Measurements from ENCODE around the gene FHIT.

The FHIT gene

GRCh38 chr3:60011218-60011617, 1240.0 kb downstream of the FHIT start:
- H3K36me3 ChIP-seq (ENCODE audit: control insufficient read depth, insufficient read depth, low read length), result no peaks in the 10 kb centered on the region
- no peak overlapping the region for H3K9ac ChIP-seq (ENCODE audit: low read length)
- H3K27ac ChIP-seq (ENCODE audit: low read depth, low read length), result no peak overlapping the region
- no peak overlapping the region for H3K4me3 ChIP-seq (ENCODE audit: low read length)
- no peaks in the 10 kb centered on the region for H3K27me3 ChIP-seq (ENCODE audit: control insufficient read depth, insufficient read depth, low read length)
- no peaks in the 10 kb centered on the region for H3K4me1 ChIP-seq (ENCODE audit: control insufficient read depth, insufficient read depth, low read length)

GRCh38 chr3:60010781-60011180, 1240.5 kb downstream of the FHIT start:
- Histone ChIP-seq H3K4me1 (ENCODE audit: control insufficient read depth, insufficient read depth, low read length) (no peaks in the 10 kb centered on the region), H3K4me3 (ENCODE audit: low read length) (no peak overlapping the region), H3K9ac (ENCODE audit: low read length) (no peak overlapping the region), H3K36me3 (ENCODE audit: control insufficient read depth, insufficient read depth, low read length) (no peaks in the 10 kb centered on the region), H3K27ac (ENCODE audit: low read depth, low read length) (no peak overlapping the region), H3K27me3 (ENCODE audit: control insufficient read depth, insufficient read depth, low read length) (no peaks in the 10 kb centered on the region)

- H3K4me1 ChIP-seq (ENCODE audit: control insufficient read depth, insufficient read depth, low read length), result no peaks in the 10 kb centered on the region
- no peak overlapping the region for H3K9ac ChIP-seq (ENCODE audit: low read length)
- H3K36me3 ChIP-seq (ENCODE audit: control insufficient read depth, insufficient read depth, low read length), result no peaks in the 10 kb centered on the region
- H3K4me3 ChIP-seq (ENCODE audit: low read length), result no peak overlapping the region
- no peak overlapping the region for H3K27ac ChIP-seq (ENCODE audit: low read depth, low read length)
- no peaks in the 10 kb centered on the region for H3K27me3 ChIP-seq (ENCODE audit: control insufficient read depth, insufficient read depth, low read length)
These were observed 1241.2 kb downstream of the FHIT start for GRCh38 chr3:60009931-60010478.

- Histone ChIP-seq H3K27ac (ENCODE audit: low read depth, low read length) (no peak overlapping the region), H3K9ac (ENCODE audit: low read length) (no peak overlapping the region), H3K4me1 (ENCODE audit: control insufficient read depth, insufficient read depth, low read length) (no peaks in the 10 kb centered on the region), H3K36me3 (ENCODE audit: control insufficient read depth, insufficient read depth, low read length) (no peaks in the 10 kb centered on the region), H3K4me3 (ENCODE audit: low read length) (no peak overlapping the region), H3K27me3 (ENCODE audit: control insufficient read depth, insufficient read depth, low read length) (no peaks in the 10 kb centered on the region)
These were observed 1249.9 kb downstream of the FHIT start for GRCh38 chr3:60001369-60001768.

- H3K27me3 ChIP-seq (ENCODE audit: control insufficient read depth, insufficient read depth, low read length), result no peaks in the 10 kb centered on the region
- H3K4me3 ChIP-seq (ENCODE audit: low read length), result no peak overlapping the region
- no peaks in the 10 kb centered on the region for H3K4me1 ChIP-seq (ENCODE audit: control insufficient read depth, insufficient read depth, low read length)
- H3K36me3 ChIP-seq (ENCODE audit: control insufficient read depth, insufficient read depth, low read length), result no peaks in the 10 kb centered on the region
- no peak overlapping the region for H3K9ac ChIP-seq (ENCODE audit: low read length)
- no peak overlapping the region for H3K27ac ChIP-seq (ENCODE audit: low read depth, low read length)
These were observed 1250.7 kb downstream of the FHIT start for GRCh38 chr3:60000311-60001105.

GRCh38 chr3:59998058-59998457, 1253.2 kb downstream of the FHIT start:
- no peak overlapping the region for H3K4me3 ChIP-seq (ENCODE audit: low read length)
- H3K36me3 ChIP-seq (ENCODE audit: control insufficient read depth, insufficient read depth, low read length), result no peaks in the 10 kb centered on the region
- H3K27ac ChIP-seq (ENCODE audit: low read depth, low read length), result no peak overlapping the region
- no peak overlapping the region for H3K9ac ChIP-seq (ENCODE audit: low read length)
- no peaks in the 10 kb centered on the region for H3K4me1 ChIP-seq (ENCODE audit: control insufficient read depth, insufficient read depth, low read length)
- no peaks in the 10 kb centered on the region for H3K27me3 ChIP-seq (ENCODE audit: control insufficient read depth, insufficient read depth, low read length)

GRCh38 chr3:59997583-59997982, 1253.7 kb downstream of the FHIT start:
- Histone ChIP-seq H3K4me3 (ENCODE audit: low read length) (no peak overlapping the region), H3K9ac (ENCODE audit: low read length) (no peak overlapping the region), H3K4me1 (ENCODE audit: control insufficient read depth, insufficient read depth, low read length) (no peaks in the 10 kb centered on the region), H3K27me3 (ENCODE audit: control insufficient read depth, insufficient read depth, low read length) (no peaks in the 10 kb centered on the region), H3K27ac (ENCODE audit: low read depth, low read length) (no peak overlapping the region), H3K36me3 (ENCODE audit: control insufficient read depth, insufficient read depth, low read length) (no peaks in the 10 kb centered on the region)

GRCh38 chr3:59996056-59996455, 1255.2 kb downstream of the FHIT start:
- H3K36me3 ChIP-seq (ENCODE audit: control insufficient read depth, insufficient read depth, low read length), result no peaks in the 10 kb centered on the region
- H3K27ac ChIP-seq (ENCODE audit: low read depth, low read length), result no peak overlapping the region
- H3K27me3 ChIP-seq (ENCODE audit: control insufficient read depth, insufficient read depth, low read length), result no peaks in the 10 kb centered on the region
- H3K9ac ChIP-seq (ENCODE audit: low read length), result no peak overlapping the region
- no peaks in the 10 kb centered on the region for H3K4me1 ChIP-seq (ENCODE audit: control insufficient read depth, insufficient read depth, low read length)
- no peak overlapping the region for H3K4me3 ChIP-seq (ENCODE audit: low read length)

- H3K36me3 ChIP-seq (ENCODE audit: control insufficient read depth, insufficient read depth, low read length), result no peaks in the 10 kb centered on the region
- no peaks in the 10 kb centered on the region for H3K4me1 ChIP-seq (ENCODE audit: control insufficient read depth, insufficient read depth, low read length)
- H3K9ac ChIP-seq (ENCODE audit: low read length), result no peak overlapping the region
- H3K27ac ChIP-seq (ENCODE audit: low read depth, low read length), result no peak overlapping the region
- H3K27me3 ChIP-seq (ENCODE audit: control insufficient read depth, insufficient read depth, low read length), result no peaks in the 10 kb centered on the region
- H3K4me3 ChIP-seq (ENCODE audit: low read length), result no peak overlapping the region
These were observed 1255.7 kb downstream of the FHIT start for GRCh38 chr3:59995563-59995962.

GRCh38 chr3:59994732-59995304, 1256.4 kb downstream of the FHIT start:
- no peaks in the 10 kb centered on the region for H3K4me1 ChIP-seq (ENCODE audit: control insufficient read depth, insufficient read depth, low read length)
- no peaks in the 10 kb centered on the region for H3K27me3 ChIP-seq (ENCODE audit: control insufficient read depth, insufficient read depth, low read length)
- H3K36me3 ChIP-seq (ENCODE audit: control insufficient read depth, insufficient read depth, low read length), result no peaks in the 10 kb centered on the region
- H3K4me3 ChIP-seq (ENCODE audit: low read length), result no peak overlapping the region
- no peak overlapping the region for H3K9ac ChIP-seq (ENCODE audit: low read length)
- no peak overlapping the region for H3K27ac ChIP-seq (ENCODE audit: low read depth, low read length)

- Histone ChIP-seq H3K27me3 (ENCODE audit: control insufficient read depth, insufficient read depth, low read length) (no peaks in the 10 kb centered on the region), H3K4me1 (ENCODE audit: control insufficient read depth, insufficient read depth, low read length) (no peaks in the 10 kb centered on the region)
These were observed 1258.7 kb downstream of the FHIT start for GRCh38 chr3:59992578-59992977.

GRCh38 chr3:59990915-59991314, 1260.3 kb downstream of the FHIT start:
- Histone ChIP-seq H3K27me3 (ENCODE audit: control insufficient read depth, insufficient read depth, low read length) (no peaks in the 10 kb centered on the region), H3K9ac (ENCODE audit: low read length) (no peak overlapping the region)

More at GRCh38 chr3:59992578-59992977, 1258.7 kb downstream of the FHIT start:
- no peak overlapping the region for H3K27ac ChIP-seq (ENCODE audit: low read depth, low read length)
- H3K4me3 ChIP-seq (ENCODE audit: low read length), result no peak overlapping the region
- no peaks in the 10 kb centered on the region for H3K36me3 ChIP-seq (ENCODE audit: control insufficient read depth, insufficient read depth, low read length)
- no peak overlapping the region for H3K9ac ChIP-seq (ENCODE audit: low read length)

GRCh38 chr3:59982510-59982909, 1268.7 kb downstream of the FHIT start:
- no peak overlapping the region for H3K27ac ChIP-seq (ENCODE audit: low read depth, low read length)
- H3K4me3 ChIP-seq (ENCODE audit: low read length), result no peak overlapping the region
- H3K36me3 ChIP-seq (ENCODE audit: control insufficient read depth, insufficient read depth, low read length), result no peaks in the 10 kb centered on the region
- H3K9ac ChIP-seq (ENCODE audit: low read length), result no peak overlapping the region
- no peaks in the 10 kb centered on the region for H3K4me1 ChIP-seq (ENCODE audit: control insufficient read depth, insufficient read depth, low read length)
- H3K27me3 ChIP-seq (ENCODE audit: control insufficient read depth, insufficient read depth, low read length), result no peaks in the 10 kb centered on the region

More at GRCh38 chr3:59990915-59991314, 1260.3 kb downstream of the FHIT start:
- Histone ChIP-seq H3K4me3 (ENCODE audit: low read length) (no peak overlapping the region), H3K4me1 (ENCODE audit: control insufficient read depth, insufficient read depth, low read length) (no peaks in the 10 kb centered on the region), H3K36me3 (ENCODE audit: control insufficient read depth, insufficient read depth, low read length) (no peaks in the 10 kb centered on the region), H3K27ac (ENCODE audit: low read depth, low read length) (no peak overlapping the region)

Measured in rectal smooth muscle tissue (tissue), 1 donor.